Osteoblast (primary cell): ENCODE data around the gene STK38. TPM values are rescaled to one million over a fixed set of nuclear protein-coding genes. Genes with fewer than 3 reads are reported as not detected.

Source experiments
- DNase-seq: peaks from one replicate; pipeline ENCODE4 v3.0.0; 2011; ENCODE audit warnings: low spot score, mixed read lengths; ENCODE audit not compliant: insufficient read length; ENCODE audit errors: missing footprints
- H2AFZ ChIP-seq: 2 replicates; pipeline ENCODE4 v1.6.0; 2011; ENCODE audit warnings: mild to moderate bottlenecking, low read length
- H3K27ac ChIP-seq: 2 replicates; pipeline ENCODE4 v1.5.1; 2011; ENCODE audit warnings: mild to moderate bottlenecking, low read depth, low read length, moderate library complexity
- H3K27me3 ChIP-seq: 2 replicates; pipeline ENCODE4 v1.6.0; 2012; ENCODE audit warnings: mild to moderate bottlenecking, control low read depth, inconsistent platforms, low read length, moderate library complexity; ENCODE audit not compliant: insufficient read depth
- H3K36me3 ChIP-seq: 2 replicates; pipeline ENCODE4 v1.5.1; 2011; ENCODE audit warnings: mild to moderate bottlenecking, low read length, control low read depth, moderate library complexity; ENCODE audit not compliant: insufficient read depth
- H3K4me1 ChIP-seq: 2 replicates; pipeline ENCODE4 v1.5.1; 2011; ENCODE audit warnings: mild to moderate bottlenecking, low read length, control low read depth, moderate library complexity; ENCODE audit not compliant: insufficient read depth
- H3K4me2 ChIP-seq: 2 replicates; pipeline ENCODE4 v1.6.0; 2011; ENCODE audit warnings: mild to moderate bottlenecking, low read length; ENCODE audit not compliant: insufficient read depth
- H3K4me3 ChIP-seq: fragments of 200-600 bp; sonication (generic); 3 replicates; pipeline ENCODE4 v1.5.1; 2012; ENCODE audit warnings: mild to moderate bottlenecking, low read length, inconsistent platforms; ENCODE audit not compliant: insufficient read depth
- H3K79me2 ChIP-seq: 2 replicates; pipeline ENCODE4 v1.6.0; 2012; ENCODE audit warnings: mild to moderate bottlenecking, low read length, control low read depth, inconsistent platforms; ENCODE audit not compliant: insufficient read depth
- H3K9me3 ChIP-seq: 2 replicates; pipeline ENCODE4 v1.5.1; 2011; ENCODE audit warnings: low read depth, low read length, control low read depth
- H4K20me1 ChIP-seq: 2 replicates; pipeline ENCODE4 v1.6.0; 2012; ENCODE audit warnings: mild to moderate bottlenecking, low read length, control low read depth; ENCODE audit not compliant: insufficient read depth
- CTCF ChIP-seq: IDR thresholded peaks from 2 replicates; pipeline ENCODE4 v1.5.1; 2011; ENCODE audit warnings: mild to moderate bottlenecking, low read depth, low read length, moderate library complexity; ENCODE audit errors: extremely low read depth
- small RNA-seq: library from RNA; depleted of rRNA; stranded (forward); fragments of <200 nt; gene quantifications from one replicate; pipeline ENCODE3, GENCODE V24; 2012
- total RNA-seq: library from RNA; depleted of rRNA; stranded (reverse); fragments of >200 nt; gene quantifications from 2 replicates; pipeline ENCODE4 v1.2.3, GENCODE V29; 2012

STK38 gene
- total RNA-seq, 1 donor = 48.1 TPM

- Histone ChIP-seq H3K4me3 (peak overlapping the region; percentile 41), H3K9me3 (no peaks in the 10 kb centered on the region), H3K36me3 (peaks cover 22% of the 10 kb centered on the region), H3K27me3 (no peaks in the 10 kb centered on the region), H3K4me2 (peak overlapping the region; percentile 83), H3K27ac (peak overlapping the region; percentile 59), H2AFZ (no peak overlapping the region), H3K79me2 (peaks cover 82% of the 10 kb centered on the region), H4K20me1 (peaks cover 15% of the 10 kb centered on the region), H3K4me1 (peaks cover 34% of the 10 kb centered on the region)
- DNase-seq = no peak
- no peak for TF ChIP-seq CTCF
These were observed 101.7 kb downstream of the STK38 start for GRCh38 chr6:36445621-36446020.

GRCh38 chr6:36444470-36444869 is 102.8 kb downstream of the STK38 start:
- peak overlapping the region; percentile 97 for H3K27ac ChIP-seq

More at GRCh38 chr6:36444470-36444869, 102.8 kb downstream of the STK38 start:
- peak overlapping the region; percentile 83 for H3K4me2 ChIP-seq
- H3K79me2 ChIP-seq = peaks cover 72% of the 10 kb centered on the region
- H3K27me3 ChIP-seq = no peaks in the 10 kb centered on the region
- no peaks in the 10 kb centered on the region for H3K9me3 ChIP-seq
- TF ChIP-seq CTCF = no peak
- peaks cover 10% of the 10 kb centered on the region for H4K20me1 ChIP-seq
- peaks cover 22% of the 10 kb centered on the region for H3K36me3 ChIP-seq
- DNase-seq = peak; percentile 84
- peak overlapping the region; percentile 93 for H3K4me3 ChIP-seq
- no peak overlapping the region for H2AFZ ChIP-seq
- H3K4me1 ChIP-seq = peaks cover 35% of the 10 kb centered on the region

Small RNA genes lying within 50 kb of the gene (small RNA-seq; reads per million reads assigned to genes)
- gene RN7SL502P = not detected

Other genes starting within 250 kb of the STK38 start
- gene BNIP5, start 210.6 kb downstream of the STK38 start, total RNA-seq = not detected in 2 replicates
- 3.3 and 3.5 TPM in 2 replicates for gene ETV7, start 159.8 kb downstream of the STK38 start, total RNA-seq
- gene PXT1, start 104.6 kb downstream of the STK38 start, total RNA-seq = under 0.01 TPM in 1 of 2 replicates, not detected in the other
- gene KCTD20, start 104.5 kb downstream of the STK38 start, total RNA-seq = 182 and 210 TPM in 2 replicates
- 236 and 289 TPM in 2 replicates for gene SRSF3, start 46.9 kb upstream of the STK38 start, total RNA-seq
- gene CDKN1A, start 131.2 kb upstream of the STK38 start, total RNA-seq = 456 and 461 TPM in 2 replicates
- gene RAB44, start 150.3 kb upstream of the STK38 start, total RNA-seq = under 0.01 and 0.36 TPM in 2 replicates